ENCODE measurements around the gene BPIFB2.
"Not testable (repeated sequence)": the region's sequence is repeated elsewhere in the genome, so short reads cannot be mapped to it uniquely, and the experiment has no call there.

The BPIFB2 gene

DNA sequence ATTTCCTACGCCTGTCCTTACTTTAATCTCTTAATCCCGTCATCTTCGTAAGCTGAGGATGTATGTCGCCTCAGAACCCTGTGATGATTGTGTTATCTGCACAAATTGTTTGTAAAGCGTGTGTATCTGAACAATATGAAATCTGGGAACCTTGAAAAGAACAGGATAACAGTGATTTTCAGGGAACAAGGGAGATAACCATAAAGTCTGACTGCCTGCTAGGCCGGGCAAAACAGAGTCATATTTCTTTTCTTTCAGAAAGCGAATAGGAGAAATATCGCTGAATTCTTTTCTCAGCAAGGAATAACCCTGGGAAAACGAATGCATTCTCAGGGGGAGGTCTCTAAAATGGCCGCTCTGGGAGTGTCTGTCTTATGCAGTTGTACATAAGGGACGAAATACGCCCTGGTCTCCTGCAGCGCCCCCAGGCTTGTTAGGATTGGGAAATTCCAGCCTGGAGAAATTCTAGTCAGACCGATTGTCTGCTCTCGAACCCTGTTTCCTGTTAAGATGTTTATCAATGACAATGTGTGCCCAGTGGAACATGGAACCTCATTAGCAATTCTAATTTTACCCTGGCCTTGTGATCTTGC is 37.7 kb downstream of the BPIFB2 start:
- not testable (repeated sequence) for DNase-seq

DNA sequence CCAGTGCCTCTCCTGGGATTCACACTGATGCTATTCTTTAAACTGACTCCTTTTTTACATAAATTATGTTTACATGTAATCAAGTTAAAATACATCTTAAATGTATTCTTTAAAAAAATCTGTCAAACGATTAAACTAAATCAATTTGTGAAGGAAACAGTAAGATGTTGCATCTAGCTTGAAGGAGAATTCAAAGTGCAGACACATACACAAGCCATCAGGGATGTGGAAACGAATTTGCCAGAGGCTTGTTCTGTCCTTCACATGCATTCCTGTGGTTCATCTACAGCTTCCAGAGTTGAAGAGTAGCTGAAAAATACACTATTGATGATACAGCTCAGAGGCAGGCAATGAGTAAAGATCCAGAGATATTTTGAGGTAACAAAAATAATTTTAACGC is 38.9 kb downstream of the BPIFB2 start:
- no peak for DNase-seq

DNA sequence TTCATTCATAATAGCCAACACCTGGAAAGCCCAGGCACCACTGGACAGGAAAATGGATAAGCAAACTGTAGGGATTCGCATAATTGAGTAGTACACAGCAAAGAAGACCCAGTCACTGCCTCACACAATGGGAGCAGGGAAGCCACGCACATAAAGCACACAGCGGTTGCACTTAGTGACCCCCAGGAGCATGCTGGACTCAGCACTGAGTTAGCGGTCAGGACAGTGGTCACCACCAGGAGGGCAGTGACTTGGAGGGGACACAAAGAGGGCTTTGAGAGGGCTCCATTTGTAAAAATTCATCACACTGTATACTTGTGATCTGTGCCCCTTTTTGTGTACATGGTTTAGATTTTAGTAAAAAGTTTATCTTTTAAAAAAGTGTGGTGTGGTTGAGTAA is 43.8 kb downstream of the BPIFB2 start:
- no peak for DNase-seq

DNA sequence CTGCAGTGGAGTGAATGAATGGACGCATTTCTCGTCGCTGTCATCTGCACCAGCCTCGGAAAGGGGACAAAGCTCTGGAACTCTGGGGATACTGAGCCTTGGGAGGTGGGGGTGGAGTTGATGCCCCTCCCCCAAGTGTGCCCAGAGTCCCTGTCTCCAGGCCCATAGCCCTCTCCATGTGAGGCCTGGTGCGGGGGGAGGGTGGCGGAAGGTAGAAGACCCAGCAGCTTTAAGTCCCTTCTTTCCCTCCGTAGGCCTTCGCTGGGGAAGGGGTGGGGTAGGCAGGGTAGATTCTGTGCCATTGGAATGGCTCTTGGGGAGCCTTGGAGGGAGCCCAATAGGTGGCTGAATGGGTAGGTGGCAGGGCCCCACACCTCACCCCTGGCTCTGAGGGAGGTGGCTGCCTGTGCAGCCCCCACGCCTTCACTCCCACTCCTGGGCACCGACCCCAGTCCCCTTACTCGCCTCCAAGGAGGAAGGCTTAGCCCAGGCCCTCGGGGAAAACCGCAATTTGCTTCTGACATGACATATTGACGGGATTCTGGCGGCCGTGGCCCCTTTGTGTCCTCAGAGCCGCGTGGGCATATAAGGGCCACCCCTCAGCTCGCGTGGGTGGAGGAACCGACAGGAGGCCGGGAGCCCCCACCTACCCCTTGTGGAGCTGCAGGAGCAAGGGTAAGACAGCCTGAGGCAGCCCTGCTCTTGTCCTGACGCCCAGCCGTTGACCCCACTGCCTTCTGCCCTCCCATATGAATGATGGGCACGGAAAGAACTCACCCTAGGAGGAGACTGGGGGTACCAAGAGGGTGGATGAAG is 46.0 kb downstream of the BPIFB2 start, which contains the start of gene BPIFB3:
Gene BPIFB3 (plus strand): TSS at position 613 of the 816 bp plus-strand sequence. CDS start 1,533 bp downstream, outside the sequence.
- DNase-seq, result no peak

DNA sequence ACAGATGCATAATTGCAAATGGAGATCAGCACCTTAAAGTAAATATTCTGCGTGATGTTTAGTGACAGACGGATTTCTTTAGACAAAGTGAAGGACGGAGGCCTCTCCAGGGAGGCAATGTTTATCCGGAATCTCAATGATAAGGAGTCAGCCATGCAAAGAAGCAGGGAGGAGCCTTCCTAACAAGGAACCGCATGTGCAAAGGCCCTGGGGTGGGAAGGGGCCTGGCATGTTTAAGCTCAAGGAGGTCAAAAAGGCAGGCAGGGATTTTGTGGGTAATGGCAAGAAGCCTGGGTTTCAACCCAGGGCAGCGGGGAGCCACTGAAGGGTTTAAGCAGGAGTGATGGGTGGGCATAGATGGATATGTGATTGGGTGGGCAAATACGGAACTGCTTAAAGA is 46.9 kb downstream of the BPIFB2 start:
- no peak for DNase-seq

DNA sequence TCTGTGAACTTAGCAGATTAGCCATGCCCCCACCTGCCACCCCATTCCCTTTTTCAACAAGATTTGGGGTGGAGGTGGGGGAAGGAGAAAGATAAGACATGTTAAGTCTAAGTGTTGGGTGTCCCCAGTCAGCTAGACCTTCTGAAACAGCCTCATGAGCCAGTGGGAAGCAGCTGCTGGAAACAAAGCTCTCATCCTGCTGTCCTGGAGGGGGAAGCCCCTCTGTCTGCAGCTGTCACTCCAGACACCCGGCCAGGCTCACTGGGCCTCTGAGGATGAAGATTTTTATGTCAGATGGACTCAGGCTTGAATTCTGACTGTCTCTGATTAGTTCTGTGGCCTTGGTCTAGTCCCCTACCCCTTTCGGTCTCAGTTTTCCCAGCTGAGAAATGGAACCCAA is 47.3 kb downstream of the BPIFB2 start:
- no peak for DNase-seq

DNA sequence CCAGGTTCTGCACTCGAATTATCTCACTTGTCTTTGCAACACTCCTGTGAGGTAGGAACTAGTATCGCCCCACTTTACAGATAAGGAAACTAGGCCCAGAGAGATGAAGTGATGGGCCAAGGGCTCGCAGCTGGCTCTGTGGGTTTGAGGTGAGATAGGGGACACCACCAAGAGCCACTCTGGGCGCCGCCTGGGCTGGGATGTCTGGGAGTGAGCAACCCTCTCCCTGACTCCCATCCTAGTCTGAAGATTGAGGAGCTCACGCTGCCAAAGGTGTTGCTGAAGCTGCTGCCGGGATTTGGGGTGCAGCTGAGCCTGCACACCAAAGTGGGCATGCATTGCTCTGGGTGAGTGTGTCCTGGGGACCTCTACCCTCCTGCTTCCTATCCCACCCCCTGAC is 51.6 kb downstream of the BPIFB2 start:
- DNase-seq, result no peak

DNA sequence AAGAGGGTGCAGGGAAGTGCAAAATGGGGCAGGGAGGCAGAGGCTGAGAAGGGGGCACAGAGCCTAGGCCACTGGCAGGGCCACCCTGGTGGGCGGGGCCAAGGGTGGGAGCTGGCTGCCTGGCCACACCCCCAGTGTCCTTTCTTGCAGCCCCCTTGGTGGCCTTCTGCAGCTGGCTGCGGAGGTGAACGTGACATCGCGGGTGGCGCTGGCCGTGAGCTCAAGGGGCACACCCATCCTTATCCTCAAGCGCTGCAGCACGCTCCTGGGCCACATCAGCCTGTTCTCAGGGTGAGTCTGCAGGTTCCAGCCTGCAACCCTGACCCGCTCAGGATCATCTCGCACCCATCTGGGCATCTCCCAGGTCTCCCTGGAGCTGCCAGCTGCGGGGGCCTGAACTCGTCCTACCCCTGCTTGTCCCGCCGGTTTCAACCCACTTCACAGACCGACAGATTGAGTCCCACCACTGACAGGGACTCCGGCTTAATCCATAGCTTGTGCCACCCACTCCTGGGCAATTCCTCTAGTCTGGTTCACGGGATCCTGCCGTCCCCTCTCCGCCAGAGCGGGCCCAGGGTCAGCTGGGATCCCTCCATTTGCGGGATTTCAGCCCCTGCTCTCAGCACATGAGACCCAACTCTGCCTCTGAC is 52.4 kb downstream of the BPIFB2 start:
- DNase-seq, result no peak

DNA sequence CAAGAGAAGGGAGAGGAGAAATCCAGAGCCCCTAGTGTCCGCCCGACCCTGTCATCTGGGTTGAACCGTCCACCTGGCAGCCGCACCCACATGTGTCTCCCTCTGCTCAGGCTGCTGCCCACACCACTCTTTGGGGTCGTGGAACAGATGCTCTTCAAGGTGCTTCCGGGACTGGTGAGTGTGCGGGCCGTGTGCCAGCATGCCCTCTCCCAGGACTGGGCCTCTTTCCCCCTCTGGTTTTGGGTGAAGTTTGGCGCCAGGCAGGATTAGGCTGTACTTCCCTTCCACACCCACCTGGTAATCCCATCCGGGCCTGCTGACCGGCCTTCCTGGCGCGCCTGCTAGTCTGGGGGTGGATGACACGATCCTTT is 54.1 kb downstream of the BPIFB2 start:
- DNase-seq, result no peak

DNA sequence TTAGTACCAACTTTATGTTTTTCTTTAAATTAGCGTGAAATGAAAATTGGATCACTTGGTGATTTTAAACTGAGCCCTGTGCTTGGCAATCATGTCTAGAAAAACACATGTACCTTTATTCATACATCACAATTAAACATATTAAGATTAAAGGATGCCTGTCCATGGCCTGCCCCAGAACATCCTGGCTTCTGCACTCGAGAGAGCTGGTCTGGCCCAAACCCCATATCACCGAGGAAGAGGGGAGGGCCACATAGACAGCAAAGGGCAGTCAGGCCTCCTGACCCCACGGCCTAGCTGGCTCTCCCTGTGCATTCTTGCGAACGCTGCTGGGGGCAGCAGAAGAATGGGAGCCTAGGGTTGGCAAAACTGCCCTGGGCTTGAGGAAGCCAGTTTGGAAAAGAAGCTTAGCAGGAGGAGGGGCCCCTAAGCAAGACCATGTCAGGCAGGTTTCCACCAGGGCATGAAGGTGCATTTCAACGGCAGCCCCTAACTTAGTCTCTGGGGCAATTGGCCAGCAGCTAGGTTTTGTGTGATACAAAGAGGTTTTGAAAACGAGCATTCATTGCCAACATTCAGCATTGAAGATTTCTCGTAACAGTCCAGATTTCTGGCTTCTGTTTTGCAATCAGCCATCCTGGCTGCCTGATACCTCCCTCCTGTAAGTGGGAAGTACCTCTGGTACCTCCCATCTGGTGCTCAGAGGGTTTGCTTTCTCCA is 54.8 kb downstream of the BPIFB2 start:
- no peak for DNase-seq

DNA sequence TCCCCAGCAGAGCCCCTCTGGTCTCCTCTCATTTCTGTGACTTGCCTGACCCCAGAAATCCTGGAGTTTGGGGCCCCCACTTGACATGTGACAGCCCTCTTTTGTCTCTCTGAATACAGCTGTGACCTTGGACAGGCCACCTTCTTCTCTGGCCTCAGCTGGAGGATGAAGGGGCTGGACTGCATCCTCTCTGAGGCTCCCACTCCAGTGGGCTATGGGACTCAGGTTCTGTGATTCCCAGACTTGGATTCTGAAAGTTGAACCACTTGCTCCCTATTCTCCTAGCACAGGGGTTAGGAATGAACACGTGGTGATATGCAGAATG is 55.3 kb downstream of the BPIFB2 start:
- DNase-seq, result no peak

DNA sequence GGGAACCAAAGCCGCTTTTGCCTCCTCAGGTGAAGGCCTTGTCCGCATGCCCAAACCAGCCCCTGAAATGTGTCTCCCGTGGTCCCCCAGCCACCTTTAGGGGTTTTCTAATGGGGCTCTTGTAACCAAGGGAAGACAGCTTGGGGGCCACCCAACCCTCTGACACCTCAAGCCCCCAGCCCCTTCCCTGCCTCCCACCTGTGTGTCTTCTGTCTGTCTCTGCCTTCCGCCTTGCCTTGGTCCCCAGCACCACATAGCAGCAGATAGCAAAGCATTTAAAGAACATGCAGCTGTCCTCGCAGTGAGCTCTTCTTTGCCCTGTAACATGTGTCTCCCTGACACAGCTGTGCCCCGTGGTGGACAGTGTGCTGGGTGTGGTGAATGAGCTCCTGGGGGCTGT is 55.8 kb downstream of the BPIFB2 start:
- DNase-seq, result no peak

DNA sequence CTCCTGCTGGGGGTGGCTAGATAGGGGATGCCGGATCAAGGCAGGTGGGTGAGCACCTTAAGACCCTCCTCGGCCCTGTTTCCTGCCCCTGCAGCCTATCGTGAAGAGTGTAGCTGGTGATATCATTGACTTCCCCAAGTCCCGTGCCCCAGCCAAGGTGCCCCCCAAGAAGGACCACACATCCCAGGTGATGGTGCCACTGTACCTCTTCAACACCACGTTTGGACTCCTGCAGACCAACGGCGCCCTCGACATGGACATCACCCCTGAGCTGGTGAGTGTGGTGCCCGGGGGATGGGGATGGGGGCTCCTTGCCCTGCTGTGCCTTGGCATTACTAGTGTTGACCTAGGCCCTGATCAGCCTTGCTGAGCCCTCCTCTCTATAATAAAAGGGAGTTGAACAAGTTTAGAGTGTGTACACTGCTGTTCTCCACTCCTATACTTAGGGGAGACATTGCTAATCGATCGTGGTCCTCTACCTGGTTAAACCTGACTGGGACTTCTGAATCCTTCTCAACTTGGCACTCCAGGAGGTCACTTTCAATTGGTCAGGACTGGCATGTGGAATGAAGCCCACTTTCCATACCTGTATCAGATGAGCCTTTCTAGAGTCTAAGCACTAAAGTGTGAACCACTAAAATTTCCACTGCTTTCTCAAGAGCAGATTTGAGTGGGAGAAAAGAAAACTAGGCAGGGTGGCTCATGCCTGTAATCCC is 57.2 kb downstream of the BPIFB2 start:
- no peak for DNase-seq

DNA sequence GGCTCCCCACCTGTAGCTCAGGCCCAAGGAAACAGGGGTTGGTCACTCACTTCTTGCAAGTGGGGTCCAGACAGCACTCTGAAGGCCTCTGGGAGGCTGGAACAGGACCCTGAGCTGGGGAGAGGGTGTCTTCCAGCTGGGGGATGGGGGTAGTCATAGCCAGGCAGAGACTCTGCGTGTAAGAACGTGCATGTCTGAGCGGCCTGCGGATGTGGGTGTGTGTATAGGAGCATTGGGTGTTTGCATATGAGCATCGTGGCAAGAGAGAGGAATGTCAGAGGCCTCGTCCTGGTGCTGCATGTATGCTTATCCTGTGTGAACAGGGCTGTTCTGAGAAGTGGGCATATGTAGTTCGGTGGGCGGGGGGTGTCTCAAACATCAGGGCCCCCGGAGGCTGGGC is 58.3 kb downstream of the BPIFB2 start:
- no peak for DNase-seq

DNA sequence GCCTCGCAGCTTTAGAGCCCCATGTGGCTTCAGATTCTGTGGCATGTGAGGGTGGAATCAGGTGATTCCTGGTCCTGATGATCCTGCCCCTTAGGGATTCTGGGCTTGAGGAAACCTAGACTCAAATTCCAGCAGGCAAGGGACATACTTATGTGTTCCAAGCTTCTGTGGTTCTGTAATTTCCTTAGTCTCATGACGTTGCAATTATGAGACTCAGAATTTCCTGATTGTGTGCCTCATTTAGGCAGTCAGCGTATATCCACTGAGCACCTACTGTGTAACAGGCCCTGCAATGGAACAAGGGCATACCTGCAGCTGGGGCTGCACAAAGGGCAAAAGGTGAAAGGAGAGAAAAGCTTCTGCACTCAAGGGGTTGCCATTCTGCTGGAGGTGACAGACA is 60.3 kb downstream of the BPIFB2 start:
- no peak for DNase-seq

DNA sequence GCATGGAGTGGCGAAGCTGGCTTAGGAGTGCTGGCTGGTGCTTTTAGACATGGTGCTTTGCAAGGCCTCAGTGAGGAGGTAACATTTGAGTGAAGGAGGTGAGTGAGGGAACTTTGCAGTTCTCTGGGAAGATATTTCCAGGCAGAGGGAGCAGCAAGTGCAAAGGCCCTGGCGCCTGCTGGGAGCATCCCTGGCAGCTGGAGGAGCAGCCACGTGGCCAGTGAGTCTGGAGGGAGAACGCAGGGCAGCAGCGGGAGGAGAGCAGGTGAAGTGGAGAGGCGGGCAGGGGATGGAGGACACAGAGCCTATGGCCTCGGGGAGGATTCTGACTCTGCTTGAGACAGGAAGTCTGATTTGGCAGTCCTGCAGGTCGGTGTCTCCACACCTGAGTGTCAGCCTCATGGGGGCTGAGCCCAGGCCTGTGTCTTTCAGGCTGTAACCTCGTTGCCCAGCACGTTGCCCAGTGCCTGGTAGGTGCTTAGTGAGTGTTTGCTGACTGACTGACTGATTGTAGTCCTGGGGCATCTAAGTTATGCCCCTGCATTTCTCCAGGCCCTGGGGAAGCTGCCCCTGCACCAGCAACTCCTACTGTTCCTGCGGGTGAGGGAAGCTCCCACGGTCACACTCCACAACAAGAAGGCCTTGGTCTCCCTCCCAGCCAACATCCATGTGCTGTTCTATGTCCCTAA is 60.9 kb downstream of the BPIFB2 start:
- no peak for DNase-seq

DNA sequence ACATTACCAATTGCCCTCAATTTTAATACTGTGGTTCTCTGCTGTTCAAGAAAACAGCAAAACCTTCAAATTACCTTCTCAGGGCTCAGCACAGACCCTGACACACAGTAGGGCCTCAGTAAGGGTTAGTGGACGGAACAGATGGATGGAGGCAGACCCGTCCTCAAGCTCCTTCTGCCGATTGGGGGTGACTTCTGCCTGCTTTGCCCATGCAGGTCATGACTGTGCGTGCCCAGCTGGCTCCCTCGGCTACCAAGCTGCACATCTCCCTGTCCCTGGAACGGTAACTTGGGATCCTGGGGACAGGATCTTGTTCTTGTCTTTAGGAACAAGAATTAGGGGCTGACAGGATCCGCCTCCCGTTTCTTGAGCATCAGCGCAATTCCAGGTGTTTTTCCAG is 62.2 kb downstream of the BPIFB2 start:
- no peak for DNase-seq

DNA sequence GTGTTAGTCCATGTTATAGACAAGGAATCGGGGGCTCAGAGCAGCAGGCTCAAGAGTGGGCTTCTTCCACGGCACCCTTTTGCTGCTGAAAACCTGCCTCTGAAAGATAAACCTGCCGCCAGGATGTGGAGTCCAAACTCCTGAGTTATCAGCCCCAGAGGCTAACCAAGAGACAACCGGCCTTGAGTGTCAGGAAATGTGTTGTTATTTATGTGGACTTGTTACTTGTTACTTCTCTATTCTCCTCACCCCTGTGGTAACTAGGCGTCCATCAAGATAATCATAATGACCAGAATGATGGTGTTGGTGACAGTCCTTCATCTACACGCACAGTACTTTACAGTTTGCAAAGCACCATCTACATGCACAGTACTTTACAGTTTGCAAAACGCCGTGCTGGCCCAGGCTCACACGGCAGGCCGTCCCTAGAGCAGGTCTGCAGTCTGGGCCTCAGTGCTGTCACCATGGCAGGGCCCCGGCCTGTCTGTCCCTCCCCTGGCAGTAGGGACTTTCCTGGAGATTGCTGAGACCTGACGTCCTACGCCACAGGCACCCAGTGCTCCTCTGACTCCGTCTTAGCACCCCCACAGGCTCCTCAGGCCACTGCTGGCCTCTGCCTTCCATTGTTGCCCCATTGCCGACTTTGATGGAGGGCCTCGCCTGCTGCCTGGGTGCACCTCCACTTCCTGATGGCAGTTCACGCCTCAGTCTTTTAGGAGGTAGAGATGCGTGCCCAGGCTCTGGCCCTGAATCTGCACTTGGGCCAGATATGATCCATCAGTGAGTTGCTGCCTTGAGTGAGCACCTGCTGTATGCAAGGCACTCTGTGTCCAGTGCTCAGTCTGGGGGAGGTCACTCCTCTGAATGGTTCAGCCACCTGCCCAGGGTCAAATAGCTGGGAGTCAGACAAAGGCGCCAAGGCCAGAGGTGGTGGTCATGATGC is 62.9 kb downstream of the BPIFB2 start:
- no peak for DNase-seq

DNA sequence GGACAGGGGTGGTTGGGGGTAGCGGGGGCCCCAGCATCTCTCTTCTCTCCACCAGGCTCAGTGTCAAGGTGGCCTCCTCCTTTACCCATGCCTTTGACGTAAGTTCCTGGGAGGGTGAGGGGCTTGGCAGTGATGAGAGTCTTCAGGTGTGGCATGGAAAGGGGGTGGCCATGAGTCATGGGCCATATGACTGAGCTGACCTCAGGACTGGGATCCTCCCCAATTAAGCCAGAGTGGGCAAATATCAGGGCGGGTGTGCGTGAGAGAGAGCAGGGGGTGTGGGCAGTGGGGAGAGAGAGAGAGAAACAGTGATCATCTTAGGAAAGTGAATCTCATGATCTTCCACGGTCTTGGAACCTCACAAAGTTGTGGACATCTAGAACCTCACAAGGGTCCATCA is 63.7 kb downstream of the BPIFB2 start:
- no peak for DNase-seq

DNA sequence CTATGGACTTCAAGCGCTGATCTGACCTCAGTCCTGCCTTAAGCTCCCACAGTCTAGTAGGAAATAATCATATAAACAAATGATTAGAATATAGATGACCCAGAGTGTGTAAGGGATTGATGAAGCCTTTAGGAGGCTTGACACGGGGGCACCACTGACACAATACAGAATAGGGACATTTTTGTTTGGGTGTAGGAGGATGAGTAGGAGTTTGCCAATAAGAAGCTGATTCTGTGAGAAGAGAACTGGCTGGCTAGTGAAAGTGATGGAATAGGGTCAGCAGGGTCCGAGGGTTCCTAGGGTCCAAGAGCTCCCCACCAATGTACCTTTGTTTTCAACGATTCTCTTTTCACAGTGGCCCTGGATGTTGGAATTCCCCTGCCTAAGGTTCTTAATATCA is 64.9 kb downstream of the BPIFB2 start:
- DNase-seq, result no peak

DNA sequence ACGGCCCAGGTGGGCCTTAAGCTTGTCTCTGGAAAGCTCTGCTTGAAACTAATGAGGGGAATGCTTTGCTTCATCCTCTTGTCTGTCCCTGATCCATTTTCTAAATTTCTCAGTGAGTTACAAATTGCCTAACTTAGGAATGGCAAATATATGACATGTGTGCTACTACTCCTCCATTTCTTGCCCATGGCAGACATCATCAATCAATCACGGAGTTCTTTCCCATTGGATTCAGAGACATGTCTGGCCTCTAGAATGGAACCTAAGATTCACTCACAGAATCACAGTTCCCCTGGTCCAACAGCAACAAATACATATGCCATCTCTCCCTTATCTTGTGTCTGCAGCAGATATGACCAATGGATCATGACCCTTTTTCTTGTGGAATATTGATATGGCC is 65.3 kb downstream of the BPIFB2 start:
- DNase-seq, result no peak

Measured in activated T-cell treated with anti-CD3 and anti-CD28 coated beads, Interleukin-2, amount 50 U/mL, for 48 hours (primary cell).